Measurements from ENCODE around the gene GDNF. TPM values are rescaled to one million over a fixed set of nuclear protein-coding genes. Genes with fewer than 3 reads are reported as not detected.

The GDNF gene, protein sequence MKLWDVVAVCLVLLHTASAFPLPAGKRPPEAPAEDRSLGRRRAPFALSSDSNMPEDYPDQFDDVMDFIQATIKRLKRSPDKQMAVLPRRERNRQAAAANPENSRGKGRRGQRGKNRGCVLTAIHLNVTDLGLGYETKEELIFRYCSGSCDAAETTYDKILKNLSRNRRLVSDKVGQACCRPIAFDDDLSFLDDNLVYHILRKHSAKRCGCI
- not detected for total RNA-seq
- total RNA-seq (2013) = not detected

GRCh38 chr5:37839407-37840052, at the start of gene GDNF:
Gene GDNF (minus strand): TSS chr5:37840041. CDS start chr5:37834796, 5,245 bp downstream.
- intact Hi-C loops (cut with micrococcal nuclease) = loop anchor here (5.0 kb wide), 1 partner anchor 353 kb away; no protein-coding TSS in a partner anchor
- Histone ChIP-seq H3K4me3 (ENCODE audit: low read length) (no peak within 1 kb of the TSS), H3K27ac (ENCODE audit: low read length) (no peak within 1 kb of the TSS), H3K27me3 (ENCODE audit: control insufficient read depth, insufficient read depth, low read length) (peaks cover 41% of the 10 kb centered on the region), H3K4me1 (ENCODE audit: control insufficient read depth, insufficient read depth, low read length) (peaks cover 22% of the 10 kb centered on the region), H3K36me3 (ENCODE audit: control insufficient read depth, insufficient read depth, low read length) (no peaks in the 10 kb centered on the region), H3K9me3 (ENCODE audit: control insufficient read depth, insufficient read depth, low read length) (no peaks in the 10 kb centered on the region)
- H3K36me3 Mint-ChIP-seq = no peaks in the 10 kb centered on the region
- no peak within 1 kb of the TSS for H3K27ac Mint-ChIP-seq
- H3K9me3 Mint-ChIP-seq = no peaks in the 10 kb centered on the region
- TF ChIP-seq, protein P1, sequence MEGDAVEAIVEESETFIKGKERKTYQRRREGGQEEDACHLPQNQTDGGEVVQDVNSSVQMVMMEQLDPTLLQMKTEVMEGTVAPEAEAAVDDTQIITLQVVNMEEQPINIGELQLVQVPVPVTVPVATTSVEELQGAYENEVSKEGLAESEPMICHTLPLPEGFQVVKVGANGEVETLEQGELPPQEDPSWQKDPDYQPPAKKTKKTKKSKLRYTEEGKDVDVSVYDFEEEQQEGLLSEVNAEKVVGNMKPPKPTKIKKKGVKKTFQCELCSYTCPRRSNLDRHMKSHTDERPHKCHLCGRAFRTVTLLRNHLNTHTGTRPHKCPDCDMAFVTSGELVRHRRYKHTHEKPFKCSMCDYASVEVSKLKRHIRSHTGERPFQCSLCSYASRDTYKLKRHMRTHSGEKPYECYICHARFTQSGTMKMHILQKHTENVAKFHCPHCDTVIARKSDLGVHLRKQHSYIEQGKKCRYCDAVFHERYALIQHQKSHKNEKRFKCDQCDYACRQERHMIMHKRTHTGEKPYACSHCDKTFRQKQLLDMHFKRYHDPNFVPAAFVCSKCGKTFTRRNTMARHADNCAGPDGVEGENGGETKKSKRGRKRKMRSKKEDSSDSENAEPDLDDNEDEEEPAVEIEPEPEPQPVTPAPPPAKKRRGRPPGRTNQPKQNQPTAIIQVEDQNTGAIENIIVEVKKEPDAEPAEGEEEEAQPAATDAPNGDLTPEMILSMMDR (IDR thresholded peaks at IDR 0.05) = no peak
- ATAC-seq (no peak), DNase-seq (no peak)
- H3K27me3 Mint-ChIP-seq (ENCODE audit: low read depth in 2 of 2) = peaks cover 50 to 70% of the 10 kb centered on the region in 2 donors
- H3K4me1 Mint-ChIP-seq = peaks cover 5 to 8% of the 10 kb centered on the region in 2 donors
- H3K4me3 Mint-ChIP-seq = no peak within 1 kb of the TSS
- WGBS (ENCODE audit: insufficient coverage) = 2% methylated on average over 66 of the region's 66 CpGs

DNA sequence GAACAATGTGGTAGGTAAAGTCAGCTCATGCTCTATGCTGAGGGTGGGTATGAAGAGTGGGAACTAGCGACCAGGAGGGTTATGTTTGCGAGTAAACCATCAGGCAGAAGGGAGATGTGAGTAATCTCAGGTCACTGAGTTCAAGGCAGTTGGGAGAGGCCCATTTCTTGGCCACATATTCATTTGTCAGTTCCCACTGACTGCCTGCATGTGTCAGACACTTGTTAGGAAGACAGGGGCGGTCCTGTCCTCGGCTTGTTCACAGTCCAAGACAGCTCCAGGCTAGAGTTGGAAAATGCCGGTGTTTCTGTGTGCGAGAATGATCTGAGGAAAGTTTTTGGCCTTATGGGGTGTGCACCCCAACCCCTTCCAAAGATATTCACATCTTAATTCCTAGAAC, 48.6 kb upstream of the GDNF start:
- H3K36me3 ChIP-seq (ENCODE audit: control insufficient read depth, insufficient read depth, low read length) = no peaks in the 10 kb centered on the region
- DNase-seq = no peak
- 88% methylated on average over 6 of the region's 6 CpGs for WGBS (ENCODE audit: insufficient coverage)

DNA sequence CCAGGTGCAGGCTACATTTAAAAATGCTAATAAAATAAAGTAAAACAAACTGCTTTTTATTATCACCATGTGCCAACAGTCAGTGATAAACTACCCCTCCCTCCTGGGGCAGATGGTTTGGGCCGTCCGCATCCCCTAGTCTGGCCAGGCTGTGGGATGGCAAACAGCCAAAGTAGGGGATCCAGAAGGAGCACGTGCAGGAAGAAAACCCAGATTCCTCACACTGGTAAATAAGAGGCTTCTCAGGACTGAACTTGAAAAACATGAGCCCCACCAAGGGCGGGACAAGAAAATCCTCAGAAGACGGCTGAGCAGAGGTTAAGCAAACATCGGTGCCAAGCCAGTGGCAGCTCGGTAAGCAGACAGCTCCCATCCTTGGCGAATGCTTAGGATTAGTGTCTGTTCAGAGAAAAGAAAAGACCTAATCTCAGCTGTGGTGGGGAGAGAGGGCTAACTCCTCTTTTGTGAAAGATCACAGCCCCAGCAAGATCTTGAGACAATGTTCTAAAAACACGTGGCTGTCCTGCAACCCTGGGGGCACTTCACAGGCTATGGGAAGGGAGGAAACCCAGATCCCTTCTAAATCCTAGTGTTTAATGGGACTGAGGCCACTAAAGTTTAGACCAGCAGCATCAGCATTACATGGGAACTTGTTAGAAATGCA, 46.5 kb upstream of the GDNF start:
- no peaks in the 10 kb centered on the region for H3K27me3 ChIP-seq (ENCODE audit: control insufficient read depth, insufficient read depth, low read length)
- no peak overlapping the region for H3K27ac ChIP-seq (ENCODE audit: low read length)
- DNase-seq (no peak), ATAC-seq (no peak)
- H3K36me3 Mint-ChIP-seq = no peaks in the 10 kb centered on the region
- H3K36me3 ChIP-seq (ENCODE audit: control insufficient read depth, insufficient read depth, low read length) = no peaks in the 10 kb centered on the region
- TF ChIP-seq, protein P1 (IDR thresholded peaks at IDR 0.05) = no peak
- H3K4me3 Mint-ChIP-seq = no peak overlapping the region
- no peak overlapping the region for H3K4me3 ChIP-seq (ENCODE audit: low read length)
- WGBS (ENCODE audit: insufficient coverage) = 74% methylated on average over 9 of the region's 9 CpGs
- intact Hi-C loops (cut with micrococcal nuclease) = no loop called here
- H3K27me3 Mint-ChIP-seq (ENCODE audit: low read depth in 2 of 2) = peaks cover 0 to 7% of the 10 kb centered on the region in 2 donors
- H3K9me3 Mint-ChIP-seq = no peaks in the 10 kb centered on the region
- H3K27ac Mint-ChIP-seq = no peak overlapping the region
- H3K4me1 Mint-ChIP-seq = no peaks in the 10 kb centered on the region
- H3K9me3 ChIP-seq (ENCODE audit: control insufficient read depth, insufficient read depth, low read length) = no peaks in the 10 kb centered on the region
- no peaks in the 10 kb centered on the region for H3K4me1 ChIP-seq (ENCODE audit: control insufficient read depth, insufficient read depth, low read length)

More for the DNA sequence above, 48.6 kb upstream of the GDNF start:
- H3K4me3 Mint-ChIP-seq = no peak overlapping the region
- TF ChIP-seq, protein P1 (IDR thresholded peaks at IDR 0.05) = no peak
- Histone ChIP-seq H3K4me1 (ENCODE audit: control insufficient read depth, insufficient read depth, low read length) (no peaks in the 10 kb centered on the region), H3K27ac (ENCODE audit: low read length) (no peak overlapping the region), H3K4me3 (ENCODE audit: low read length) (no peak overlapping the region), H3K27me3 (ENCODE audit: control insufficient read depth, insufficient read depth, low read length) (no peaks in the 10 kb centered on the region), H3K9me3 (ENCODE audit: control insufficient read depth, insufficient read depth, low read length) (no peaks in the 10 kb centered on the region)
- no peaks in the 10 kb centered on the region for H3K9me3 Mint-ChIP-seq
- H3K4me1 Mint-ChIP-seq = no peaks in the 10 kb centered on the region
- no peak for ATAC-seq
- no peaks in the 10 kb centered on the region for H3K36me3 Mint-ChIP-seq
- peaks cover 0 to 7% of the 10 kb centered on the region in 2 donors for H3K27me3 Mint-ChIP-seq (ENCODE audit: low read depth in 2 of 2)
- H3K27ac Mint-ChIP-seq = no peak overlapping the region
- intact Hi-C loops (cut with micrococcal nuclease) = no loop called here
